GM15510 (cell line): Measurements from ENCODE around the gene CDH22.

Experiments
- POLR2A ChIP-seq: IDR thresholded peaks from 3 replicates; pipeline ENCODE4 v1.6.1; 2011; ENCODE audit warnings: borderline replicate concordance; ENCODE audit not compliant: insufficient read length; ENCODE audit errors: extremely low read depth

CDH22 gene

GRCh38 chr20:46333161-46333991 lies 25.1 kb upstream of the CDH22 start:
- TF ChIP-seq POLR2A = no peak

- no peak for TF ChIP-seq POLR2A
These were observed 24.3 kb upstream of the CDH22 start for GRCh38 chr20:46332373-46333160.

GRCh38 chr20:46331611-46332361 lies 23.5 kb upstream of the CDH22 start:
- TF ChIP-seq POLR2A = no peak

- no peak for TF ChIP-seq POLR2A
These were observed 22.6 kb upstream of the CDH22 start for GRCh38 chr20:46330831-46331371.

- TF ChIP-seq POLR2A = no peak
These were observed 21.9 kb upstream of the CDH22 start for GRCh38 chr20:46330072-46330763.

- TF ChIP-seq POLR2A = no peak
These were observed 20.0 kb upstream of the CDH22 start for GRCh38 chr20:46328200-46328882.

- no peak for TF ChIP-seq POLR2A
These were observed 19.3 kb upstream of the CDH22 start for GRCh38 chr20:46327557-46327956.

GRCh38 chr20:46325789-46326188 lies 17.5 kb upstream of the CDH22 start:
- TF ChIP-seq POLR2A = no peak

GRCh38 chr20:46324960-46325703 lies 16.8 kb upstream of the CDH22 start:
- no peak for TF ChIP-seq POLR2A

GRCh38 chr20:46324379-46324778 lies 16.1 kb upstream of the CDH22 start:
- no peak for TF ChIP-seq POLR2A

GRCh38 chr20:46323557-46323956 lies 15.3 kb upstream of the CDH22 start:
- no peak for TF ChIP-seq POLR2A

GRCh38 chr20:46322641-46323040 lies 14.3 kb upstream of the CDH22 start:
- no peak for TF ChIP-seq POLR2A

- no peak for TF ChIP-seq POLR2A
These were observed 9.4 kb upstream of the CDH22 start for GRCh38 chr20:46317685-46318177.
